AML-193 (cell line): ENCODE measurements around the gene SMCO1.
"Not testable (repeated sequence)": the region's sequence is repeated elsewhere in the genome, so short reads cannot be mapped to it uniquely, and the experiment has no call there.

Source experiments
- DNase-seq, 2 experiments: peaks; one replicate each; lab custom pipeline; 2025; lab: John Stamatoyannopoulos, UW

Gene SMCO1, protein sequence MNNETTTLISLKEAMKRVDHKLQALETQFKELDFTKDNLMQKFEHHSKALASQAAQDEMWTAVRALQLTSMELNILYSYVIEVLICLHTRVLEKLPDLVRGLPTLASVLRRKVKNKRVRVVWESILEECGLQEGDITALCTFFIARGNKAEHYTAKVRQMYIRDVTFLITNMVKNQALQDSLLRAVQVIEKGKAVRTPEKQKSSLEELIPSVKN

DNA sequence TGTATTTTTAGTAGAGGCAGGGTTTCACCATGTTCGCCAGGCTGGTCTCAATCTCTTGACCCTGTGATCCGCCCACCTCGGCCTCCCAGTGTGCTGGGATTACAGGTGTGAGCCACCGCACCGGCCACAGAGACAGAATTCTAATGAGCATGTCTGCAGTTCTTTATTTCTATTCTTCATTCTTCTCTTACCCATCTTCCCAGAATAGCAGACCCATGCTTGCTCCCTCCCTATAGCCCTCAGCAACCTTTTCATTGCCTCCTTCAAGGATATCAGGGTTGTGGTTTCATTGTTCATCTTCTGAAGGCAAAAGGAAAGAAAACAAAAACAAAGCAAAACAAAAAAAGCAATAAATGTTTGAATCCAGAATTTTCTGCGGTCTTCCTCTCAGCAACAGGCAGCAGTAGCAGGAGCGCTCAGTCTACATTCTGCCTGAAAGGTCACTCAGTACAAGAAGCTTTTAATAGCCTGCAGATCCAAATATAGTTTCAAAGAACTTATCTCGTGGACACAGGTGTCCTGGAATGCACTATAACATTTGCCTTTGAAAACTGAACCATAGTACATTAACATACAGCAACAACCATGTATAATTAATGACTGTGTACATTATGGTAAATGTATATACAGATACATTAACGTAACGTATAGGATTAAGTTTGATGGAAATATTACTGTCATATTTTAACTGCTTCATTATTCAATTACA lies at the start of gene SMCO1:
TSS of gene SMCO1 (minus strand) at position 434 of the 709 bp plus-strand sequence. CDS start at position 297, 137 bp downstream.
- no peak for DNase-seq

DNA sequence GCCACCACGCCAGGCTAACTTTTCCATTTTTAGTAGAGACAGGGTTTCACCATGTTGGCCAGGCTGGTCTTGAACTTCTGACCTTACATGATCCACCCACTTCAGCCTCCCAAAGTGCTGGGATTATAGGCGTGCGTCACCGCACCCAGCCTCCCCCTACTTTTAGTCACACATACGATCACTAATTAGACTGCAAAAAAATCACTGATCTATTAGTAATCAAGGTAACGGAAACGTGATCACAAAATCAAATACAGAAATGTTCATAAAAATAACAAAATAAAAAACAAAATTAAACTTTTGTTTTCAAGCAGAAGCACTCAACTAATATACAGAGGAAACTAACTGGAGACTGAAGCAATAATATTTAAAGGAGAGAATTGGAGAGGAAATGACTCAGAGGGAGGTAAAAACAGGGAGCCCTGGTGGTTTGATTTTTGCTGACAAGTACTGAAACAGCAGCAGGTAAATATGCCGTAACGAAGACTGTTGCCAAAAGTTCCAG lies 48.6 kb upstream of the SMCO1 start:
- peak; percentile 47 to 51 for DNase-seq

DNA sequence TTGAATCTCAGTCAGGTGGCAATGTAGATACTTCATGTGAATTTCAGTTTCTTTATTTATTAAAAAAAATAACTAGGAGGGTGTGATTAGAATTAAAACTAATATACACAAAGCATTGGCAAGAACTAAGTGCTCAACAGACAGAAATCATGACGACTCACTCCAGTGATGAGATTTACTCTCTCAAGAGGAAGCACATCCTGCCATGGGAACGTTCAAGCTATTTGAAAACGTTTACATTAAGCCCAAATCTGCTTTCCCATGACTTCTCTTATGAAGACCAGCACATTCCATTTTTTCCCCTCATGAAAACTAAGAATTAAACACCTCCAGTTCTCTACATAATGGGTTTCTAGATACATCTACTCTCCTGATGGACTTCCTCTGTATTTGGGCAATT lies 44.7 kb upstream of the SMCO1 start:
- DNase-seq, result no peak

DNA sequence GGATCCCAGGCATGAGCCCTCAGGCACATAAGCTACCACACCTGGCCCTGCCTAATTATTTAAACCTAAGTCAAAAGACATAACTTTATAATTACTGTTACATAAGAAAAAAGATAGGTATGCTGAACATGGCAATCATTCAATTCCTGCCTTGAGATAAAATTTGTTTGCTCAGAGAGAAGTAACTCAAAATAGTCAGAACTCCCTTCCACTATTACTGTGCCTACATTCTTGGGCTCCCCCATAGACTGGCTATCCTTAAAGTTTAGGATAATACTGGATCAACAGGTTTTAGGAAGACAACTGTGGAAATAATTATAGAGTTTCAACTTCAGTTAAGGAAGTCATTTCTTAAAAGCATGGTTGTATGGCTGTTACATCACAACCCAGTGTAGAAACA lies 43.3 kb upstream of the SMCO1 start:
- peak in 1 of 2 experiments; percentile 37 for DNase-seq

DNA sequence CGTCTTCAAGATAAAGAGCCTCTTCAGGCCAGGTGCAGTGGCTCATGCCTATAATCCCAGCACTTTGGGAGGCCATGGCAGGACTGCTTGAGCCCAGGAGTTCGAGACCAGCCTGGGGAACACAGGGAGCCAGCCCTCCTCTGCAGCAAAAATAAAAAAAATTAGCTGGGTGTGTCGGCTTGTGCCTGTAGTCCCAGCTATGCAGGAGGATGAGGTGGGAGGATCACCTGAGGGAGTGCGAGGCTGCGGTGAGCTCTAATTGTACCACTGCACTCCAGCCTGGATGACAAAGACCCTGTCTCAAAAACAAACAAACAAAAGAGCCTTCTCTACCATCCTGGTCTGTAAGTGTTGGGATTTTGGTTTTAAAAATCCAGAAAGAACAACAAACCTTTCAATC lies 42.1 kb upstream of the SMCO1 start:
- no peak for DNase-seq

DNA sequence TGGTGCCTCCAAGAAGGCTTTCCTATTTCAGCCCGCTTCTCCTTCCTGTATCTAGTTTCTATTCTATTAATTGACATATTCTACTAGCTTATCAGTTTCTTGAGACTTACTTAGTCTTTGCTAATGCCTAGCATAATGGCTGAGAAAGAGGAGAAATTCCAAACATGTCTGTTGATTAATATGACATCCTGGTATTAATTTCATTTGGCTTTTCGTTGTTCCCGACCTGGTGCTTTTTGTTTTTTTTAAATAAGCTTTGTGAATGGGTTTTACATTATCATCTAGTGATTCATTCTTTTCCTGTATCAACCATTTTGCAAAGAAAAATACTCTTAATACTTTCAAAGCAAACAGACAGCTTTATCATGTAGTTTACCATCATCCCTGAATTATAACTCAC lies 40.1 kb upstream of the SMCO1 start:
- DNase-seq, result no peak

DNA sequence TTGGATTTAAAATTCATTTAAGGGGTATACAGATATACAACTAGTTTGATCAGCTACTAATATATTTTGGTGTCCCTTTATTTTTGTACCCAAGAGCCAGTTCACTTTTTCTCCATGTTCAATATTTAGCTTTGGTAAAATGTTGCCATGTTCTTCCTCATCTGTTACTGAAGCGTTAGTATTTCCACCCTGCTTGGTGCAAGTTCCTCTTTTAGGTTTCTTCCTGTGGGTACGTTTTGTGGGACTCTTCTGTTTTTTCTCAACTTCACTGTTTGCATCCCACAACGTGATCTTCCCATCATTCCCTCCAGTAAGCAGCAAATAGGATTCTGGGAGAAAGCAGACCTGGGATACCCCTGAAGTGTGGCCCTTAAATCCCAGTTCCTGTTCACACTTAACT lies 39.1 kb upstream of the SMCO1 start:
- peak; percentile 93 to 96 for DNase-seq

DNA sequence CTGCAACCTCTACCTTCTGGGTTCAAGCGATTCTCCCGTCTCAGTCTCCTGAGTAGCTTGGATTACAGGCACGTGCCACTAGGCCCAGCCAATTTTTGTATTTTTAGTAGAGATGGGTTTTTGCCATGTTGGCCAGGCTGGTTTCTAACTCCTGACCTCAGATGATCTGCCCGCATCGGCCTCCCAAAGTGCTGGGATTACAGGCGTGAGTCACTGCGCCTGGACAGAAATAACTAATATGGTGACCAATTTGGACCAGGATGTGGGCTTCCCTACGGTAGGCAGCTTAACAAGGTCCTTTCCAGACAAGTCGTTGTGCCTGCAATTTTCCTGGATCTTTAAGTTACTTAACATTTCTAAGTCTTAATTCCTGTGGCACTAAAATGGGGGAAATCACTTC lies 38.4 kb upstream of the SMCO1 start:
- DNase-seq, result no peak

DNA sequence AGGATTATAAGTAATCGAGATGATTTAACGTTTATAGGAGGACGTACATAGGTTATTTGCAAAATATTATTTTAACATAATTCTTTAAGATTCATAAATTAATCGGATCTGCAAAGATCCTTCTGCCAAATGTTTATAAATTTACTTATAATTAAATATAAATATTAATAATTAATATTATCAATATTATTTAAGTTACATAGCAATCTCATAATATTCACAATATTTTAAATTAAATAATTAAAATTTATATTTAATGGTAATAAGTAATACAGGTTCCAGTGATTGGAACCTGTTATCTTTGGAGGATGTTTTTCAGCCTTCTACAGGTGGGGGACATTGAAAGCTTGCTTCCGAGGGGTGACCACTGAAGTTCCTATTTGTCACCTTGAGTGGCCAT lies 37.1 kb upstream of the SMCO1 start:
- DNase-seq, result no peak

DNA sequence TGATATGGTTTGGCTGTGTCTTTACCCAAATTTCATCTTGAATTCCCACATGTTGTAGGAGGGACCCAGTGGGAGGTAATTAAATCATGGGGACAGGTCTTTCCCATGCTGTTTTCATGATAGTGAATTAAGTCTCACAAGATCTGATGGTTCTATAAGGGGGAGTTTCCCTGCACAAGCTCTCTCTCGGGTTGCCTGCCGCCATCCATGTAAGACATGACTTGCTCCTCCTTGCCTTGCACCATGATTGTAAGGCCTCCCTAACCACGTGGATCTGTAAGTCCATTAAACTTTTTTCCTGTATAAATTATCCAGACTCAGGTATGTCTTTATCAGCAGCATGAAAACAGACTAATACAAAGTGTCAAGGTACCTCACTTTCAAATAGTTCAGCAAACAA lies 35.0 kb upstream of the SMCO1 start:
- not testable (repeated sequence) for DNase-seq

DNA sequence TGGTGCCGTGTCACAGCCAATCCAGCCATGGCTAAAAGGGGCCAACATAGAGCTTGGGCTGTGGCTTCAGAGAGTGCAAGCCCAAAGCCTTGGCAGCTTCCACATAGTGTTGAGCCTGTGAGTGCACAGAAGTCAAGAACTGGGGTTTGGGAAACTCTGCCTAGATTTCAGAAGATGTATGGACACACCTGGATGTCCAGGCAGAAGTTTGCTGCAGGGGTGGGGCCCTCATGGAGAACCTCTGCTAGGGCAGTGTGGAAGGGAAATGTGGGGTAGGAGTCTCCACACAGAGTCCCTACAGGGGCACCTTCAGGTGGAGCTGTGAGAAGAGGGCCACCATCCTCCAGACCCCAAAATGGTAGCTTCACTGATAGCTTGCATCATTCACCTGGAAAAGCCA lies 34.2 kb upstream of the SMCO1 start:
- not testable (repeated sequence) for DNase-seq

DNA sequence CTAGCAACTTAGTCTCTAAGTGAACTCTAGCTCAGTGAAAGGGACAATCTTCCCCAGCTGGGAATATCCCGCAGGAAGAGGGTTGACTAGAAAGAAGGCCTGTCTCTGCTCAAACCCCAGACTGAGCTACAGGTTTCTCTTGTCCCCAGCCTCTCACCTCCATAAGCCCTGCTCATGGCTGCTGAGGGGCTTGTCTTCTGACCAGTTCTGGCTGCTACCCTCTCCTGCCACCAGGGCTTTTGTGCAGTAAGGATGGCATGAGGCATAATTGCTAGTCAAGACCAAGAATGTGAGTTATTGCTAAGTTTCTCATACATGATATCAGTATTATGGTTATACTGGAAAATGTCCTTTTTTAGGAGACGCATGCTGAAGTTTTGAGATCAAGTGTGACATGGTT lies 31.9 kb upstream of the SMCO1 start:
- no peak for DNase-seq

DNA sequence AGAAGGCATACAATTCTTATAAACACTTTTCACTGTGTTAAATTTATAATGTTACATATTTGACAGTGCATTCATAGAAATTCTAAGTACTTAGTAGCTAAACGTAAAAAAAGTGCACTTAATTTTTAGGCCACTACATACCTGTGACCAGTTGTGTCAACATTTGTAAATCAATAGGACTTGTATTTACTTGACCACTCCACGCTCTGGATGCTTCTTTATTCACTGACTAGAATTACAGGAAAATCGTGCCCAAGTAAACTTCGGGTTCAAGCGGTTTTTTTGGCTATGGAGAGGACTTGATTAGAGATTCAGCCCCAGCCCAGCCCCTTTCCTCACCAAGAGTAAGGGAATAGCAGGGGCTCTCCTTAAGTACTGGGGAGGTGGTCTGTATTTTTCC lies 31.4 kb upstream of the SMCO1 start:
- no peak for DNase-seq

DNA sequence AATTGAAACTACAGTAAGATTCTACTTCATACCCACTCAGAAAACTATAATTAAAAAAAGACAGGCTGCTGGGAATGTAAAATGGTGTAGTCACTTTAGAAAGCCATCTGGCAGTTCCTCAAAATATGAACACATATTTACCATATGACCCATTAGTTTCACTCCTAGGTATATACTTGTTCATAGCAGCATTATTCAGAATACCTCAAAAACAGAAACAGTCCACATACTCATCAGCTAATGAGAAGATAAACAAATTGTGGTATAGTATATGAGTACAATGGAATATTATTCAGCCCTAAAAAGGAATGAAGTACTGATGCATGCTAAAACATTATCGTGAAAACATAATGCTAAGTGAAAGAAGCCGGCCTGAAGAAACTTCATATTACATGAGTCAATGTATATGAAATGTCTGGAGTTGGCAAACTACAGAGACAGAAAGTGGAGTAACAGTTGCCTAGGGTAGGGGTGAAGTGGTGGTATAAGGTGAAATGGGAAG lies 29.4 kb upstream of the SMCO1 start:
- no peak for DNase-seq

DNA sequence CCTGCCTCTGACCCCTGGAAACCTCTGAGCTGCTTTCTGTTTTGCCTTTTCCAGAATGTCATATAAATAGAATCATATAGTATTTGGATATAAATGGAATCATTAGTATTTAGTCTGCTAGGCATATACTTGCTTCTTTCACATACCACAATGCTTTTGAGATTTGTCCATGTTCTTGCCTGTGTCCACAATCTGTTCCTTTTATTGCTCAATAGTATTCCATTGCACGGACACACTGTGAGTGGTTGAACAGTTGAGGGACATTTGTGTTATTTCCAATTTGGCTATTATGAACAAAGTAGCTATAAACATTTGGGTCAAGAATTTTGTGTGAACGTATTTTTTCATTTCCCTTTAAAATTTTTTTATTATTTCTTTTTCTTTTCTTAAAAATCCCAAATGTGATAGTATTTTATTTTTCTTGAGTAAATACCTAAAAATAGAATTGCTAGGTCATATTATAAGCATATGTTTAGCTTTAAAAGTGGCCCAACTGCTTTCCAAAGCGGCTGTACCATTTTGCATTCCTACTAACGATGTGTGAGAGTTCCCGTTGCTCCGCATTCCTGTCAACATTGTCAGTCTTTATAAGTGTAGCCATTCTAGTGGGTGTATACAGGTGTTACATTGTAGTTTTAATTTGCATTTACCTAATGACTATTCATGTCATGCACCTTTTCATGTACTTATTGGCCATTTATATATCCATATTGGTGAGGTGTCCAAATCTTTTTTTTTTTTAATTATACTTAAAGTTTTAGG lies 26.7 kb upstream of the SMCO1 start:
- no peak for DNase-seq

DNA sequence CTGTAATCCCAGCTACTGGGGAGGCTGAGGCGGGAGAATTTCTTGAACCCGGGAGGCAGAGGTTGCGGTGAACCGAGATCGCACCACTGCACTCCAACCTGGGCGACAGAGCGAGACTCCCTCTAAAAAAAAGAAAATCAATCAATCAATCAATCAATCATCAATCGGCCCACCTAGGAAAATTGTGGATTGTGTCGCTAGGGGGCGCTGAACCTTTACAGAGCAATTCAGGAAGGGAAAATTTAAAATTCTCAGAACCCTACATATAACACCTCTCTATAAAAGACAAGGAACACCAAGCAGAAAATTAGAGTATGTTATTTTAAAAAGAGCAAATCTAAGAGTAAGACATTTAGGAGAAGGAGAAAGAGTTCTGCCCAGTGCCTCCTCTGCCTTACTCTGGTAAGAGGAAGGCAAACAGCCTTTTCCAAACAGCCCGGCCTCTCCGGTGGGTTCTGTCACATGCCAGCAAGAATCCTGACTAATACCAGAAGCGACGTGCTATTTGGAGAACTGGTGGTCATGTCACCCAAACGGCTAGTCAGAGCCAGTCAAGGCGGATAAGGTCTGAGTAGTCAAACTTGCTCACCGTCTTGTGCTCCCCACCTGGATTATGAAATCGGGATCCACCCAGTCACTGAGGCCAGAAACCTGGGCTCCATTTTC lies 22.3 kb upstream of the SMCO1 start:
- DNase-seq, result peak; percentile 36 to 53

DNA sequence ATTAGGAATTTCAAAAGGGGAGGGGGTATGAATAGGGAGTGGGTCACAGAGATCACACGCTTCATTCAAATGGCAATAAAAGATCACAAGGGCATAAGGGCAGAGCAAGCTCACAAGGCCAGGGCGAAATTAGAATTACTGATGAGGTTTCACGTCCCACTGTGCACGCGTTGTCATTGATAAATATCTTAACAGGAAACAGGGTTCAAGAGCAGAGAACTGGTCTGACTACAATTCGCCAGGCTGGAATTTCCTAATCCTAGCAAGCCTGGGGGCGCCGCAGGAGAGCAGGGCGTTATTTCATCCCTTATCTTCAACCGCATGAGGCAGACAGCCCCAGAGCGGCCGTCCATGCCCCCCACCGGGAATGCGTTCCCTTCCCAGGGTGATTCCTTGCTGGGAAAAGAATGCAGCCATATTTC lies 18.1 kb upstream of the SMCO1 start:
- DNase-seq, result no peak

DNA sequence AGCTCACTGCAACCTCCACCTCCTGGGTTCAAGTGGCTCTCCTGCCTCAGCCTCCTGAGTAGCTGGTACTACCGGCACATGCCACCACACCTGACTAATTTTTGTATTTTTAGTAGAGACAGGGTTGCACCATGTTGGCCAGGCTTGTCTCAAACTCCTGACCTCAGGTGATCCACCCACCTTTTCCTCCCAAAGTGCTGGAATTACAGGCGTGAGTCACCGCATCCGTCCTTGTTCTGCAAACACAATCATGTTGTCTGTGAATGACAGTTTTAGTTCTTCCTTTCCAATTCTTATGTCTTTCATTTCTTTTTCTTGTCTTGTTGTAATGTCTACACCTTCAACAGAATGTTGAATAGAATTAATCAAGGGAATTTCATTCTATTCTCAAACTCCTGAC lies 16.3 kb upstream of the SMCO1 start:
- DNase-seq, result no peak

DNA sequence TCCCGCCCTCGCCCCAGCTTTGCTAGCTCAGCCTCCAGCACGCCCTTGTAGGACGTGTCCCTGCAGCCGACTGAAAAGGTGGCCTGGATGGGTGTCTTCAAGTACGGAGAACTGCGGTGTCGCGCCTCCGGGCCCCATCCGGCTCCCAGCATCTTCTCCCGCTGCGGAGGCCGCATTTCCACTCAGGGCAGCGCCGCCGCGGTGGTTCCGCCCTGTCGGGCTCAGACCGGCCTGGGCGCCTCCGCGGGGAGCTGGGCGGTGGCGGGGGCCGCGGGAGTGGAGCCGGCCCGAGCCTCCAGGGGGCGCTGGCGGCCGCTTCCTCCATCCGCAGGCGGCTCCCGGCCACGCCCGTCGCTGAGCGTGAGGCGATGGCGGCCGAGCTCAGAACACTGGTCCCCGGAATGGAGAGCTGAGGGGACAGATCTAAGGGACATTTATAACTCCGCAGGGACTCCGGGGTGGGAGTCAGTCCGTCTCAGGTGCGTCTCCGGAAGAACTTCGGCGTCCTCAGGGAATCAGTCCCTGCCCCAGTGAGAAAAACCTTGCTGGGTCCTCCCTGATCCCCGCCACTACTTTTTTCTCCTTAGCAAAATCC lies 13.6 kb upstream of the SMCO1 start:
- DNase-seq, result peak; percentile 66 to 77

DNA sequence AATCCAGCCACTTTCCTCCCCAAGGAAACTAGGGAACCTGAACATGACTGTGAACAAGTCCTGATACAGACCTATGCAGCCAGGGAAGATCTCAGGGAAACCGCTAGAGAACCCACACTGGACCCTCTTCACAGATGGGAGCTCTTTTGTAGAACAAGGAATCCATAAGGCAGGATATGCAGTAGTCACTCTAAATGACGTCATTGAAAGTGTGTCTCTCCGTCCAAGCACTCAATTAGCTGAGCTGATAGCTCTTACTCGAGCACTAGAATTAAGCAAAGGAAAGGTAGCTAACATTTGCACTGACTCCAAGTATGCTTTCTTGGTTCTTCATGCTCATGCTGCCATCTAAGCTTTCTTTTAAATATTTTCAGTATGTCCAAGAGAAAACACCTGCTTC lies 10.0 kb upstream of the SMCO1 start:
- DNase-seq, result no peak

DNA sequence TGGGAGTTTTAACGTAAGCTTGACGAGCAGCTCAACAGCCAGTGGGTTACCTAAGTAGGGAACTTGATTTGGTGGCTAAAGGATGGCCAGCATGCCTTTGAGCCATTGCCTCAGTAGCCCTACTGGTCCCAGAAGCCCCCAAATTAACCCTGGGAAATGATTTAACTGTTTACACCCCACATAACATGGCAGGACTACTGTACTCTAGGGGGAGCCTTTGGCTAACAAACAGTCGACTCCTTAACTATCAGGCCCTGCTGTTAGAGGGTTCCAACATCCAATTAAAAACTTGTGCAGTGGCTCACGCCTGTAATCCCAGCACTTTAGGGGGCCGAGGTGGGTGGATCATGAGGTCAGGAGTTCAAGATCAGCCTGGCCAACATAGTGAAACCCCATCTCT lies 9.4 kb upstream of the SMCO1 start:
- DNase-seq, result peak; percentile 68 to 74

DNA sequence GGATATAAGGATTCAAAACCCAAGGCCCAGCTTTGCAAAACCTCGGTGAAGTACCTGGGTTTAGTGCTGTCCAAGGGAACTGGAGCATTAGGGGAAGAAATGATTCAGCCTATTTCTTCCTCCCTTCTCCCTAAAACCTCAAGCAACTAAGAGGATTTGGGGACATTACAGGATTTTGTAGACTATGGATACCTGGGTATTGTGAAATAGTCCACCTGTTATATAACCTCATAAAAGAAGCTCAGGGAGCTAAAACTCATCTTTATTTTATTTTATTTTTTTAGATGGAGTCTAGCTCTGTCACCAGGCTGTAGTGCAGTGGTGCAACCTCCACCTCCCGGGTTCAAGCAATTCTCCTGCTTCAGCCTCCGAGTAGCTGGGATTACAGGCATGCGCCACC lies 8.7 kb upstream of the SMCO1 start:
- no peak for DNase-seq
